HEK293 (cell line): ENCODE results near the gene PPP5C.
A peak's percentile ranks its signal among the peaks of the same experiment; 100 is the strongest.

Experiments used
- CTCF ChIA-PET: fragments of 350-600 bp; formaldehyde crosslinking; extraction: SDS; loops from one replicate; lab custom pipeline; 2021; ENCODE audit warnings: antibody characterized with exemption; lab: Yijun Ruan, JAX
- POLR2A ChIA-PET: fragments of 300-600 bp; formaldehyde crosslinking; extraction: SDS; loops from one replicate; lab custom pipeline; 2020; ENCODE audit warnings: antibody characterized with exemption, inconsistent platforms; lab: Yijun Ruan, JAX
- H3K27ac ChIP-seq: fragments of 200-500 bp; sonication (Bioruptor generic); 2 replicates; pipeline ENCODE4 v1.5.1; 2014; ENCODE audit warnings: low read depth, low read length, control low read depth, inconsistent platforms; ENCODE audit errors: extremely low read depth
- H3K36me3 ChIP-seq, 2 experiments: fragments of 200-500 bp in 1 of 2; sonication (Bioruptor generic) in 1 of 2; 1 replicate in 1 of 2; 2 replicates in 1 of 2; pipeline ENCODE4 v1.5.1; 2014 to 2017; ENCODE audit warnings: inconsistent platforms in 2 of 2, low read length in 2 of 2; ENCODE audit not compliant: control insufficient read depth in 2 of 2, insufficient read depth in 1 of 2
- H3K4me1 ChIP-seq: fragments of 200-500 bp; sonication (Bioruptor generic); 2 replicates; pipeline ENCODE4 v1.5.1; 2014; ENCODE audit warnings: mild to moderate bottlenecking, low read length, inconsistent platforms; ENCODE audit not compliant: control insufficient read depth, insufficient read depth
- H3K4me3 ChIP-seq: 2 replicates; pipeline ENCODE4 v1.5.1; 2011; ENCODE audit warnings: low read depth, mild to moderate bottlenecking, control low read depth, low read length, moderate library complexity
- H3K9me3 ChIP-seq: fragments of 200-500 bp; sonication (Bioruptor generic); 2 replicates; pipeline ENCODE4 v1.5.1; 2014; ENCODE audit warnings: low read depth, low read length, inconsistent platforms; ENCODE audit not compliant: control insufficient read depth, insufficient read depth
- ATF2 ChIP-seq: fragments of 450-650 bp; formaldehyde crosslinking; IDR thresholded peaks from 2 replicates; pipeline ENCODE4 v1.5.1; 2016; ENCODE audit warnings: missing biosample characterization, missing genetic modification characterization, low read depth
- CTCF ChIP-seq: fragments of 450-650 bp; formaldehyde crosslinking; IDR thresholded peaks from 2 replicates; pipeline ENCODE4 v1.5.1; 2016; ENCODE audit warnings: missing biosample characterization, missing genetic modification characterization
- FEZF1 ChIP-seq: fragments of 450-650 bp; formaldehyde crosslinking; IDR thresholded peaks from 2 replicates; pipeline ENCODE4 v1.5.1; 2016; ENCODE audit warnings: missing biosample characterization, missing genetic modification characterization
- REPIN1 ChIP-seq: fragments of 450-650 bp; formaldehyde crosslinking; IDR thresholded peaks from 2 replicates; pipeline ENCODE4 v1.5.1; 2017; ENCODE audit warnings: missing biosample characterization, missing genetic modification characterization, low read depth
- SP2 ChIP-seq: fragments of 450-650 bp; formaldehyde crosslinking; IDR thresholded peaks from 2 replicates; pipeline ENCODE4 v1.5.1; 2016; ENCODE audit warnings: missing biosample characterization, missing genetic modification characterization
- SP7 ChIP-seq: fragments of 450-650 bp; formaldehyde crosslinking; IDR thresholded peaks from 2 replicates; pipeline ENCODE4 v1.5.1; 2016; ENCODE audit warnings: missing biosample characterization, missing genetic modification characterization
- WT1 ChIP-seq: fragments of 450-650 bp; formaldehyde crosslinking; IDR thresholded peaks from 2 replicates; pipeline ENCODE4 v1.5.1; 2016; ENCODE audit warnings: missing biosample characterization, missing genetic modification characterization
- ZBTB1 ChIP-seq: fragments of 450-650 bp; formaldehyde crosslinking; IDR thresholded peaks from 2 replicates; pipeline ENCODE4 v1.5.1; 2016; ENCODE audit warnings: missing biosample characterization, missing genetic modification characterization
- ZBTB10 ChIP-seq: fragments of 450-650 bp; formaldehyde crosslinking; IDR thresholded peaks from 2 replicates; pipeline ENCODE4 v1.5.1; 2016; ENCODE audit warnings: missing biosample characterization, missing genetic modification characterization
- ZBTB11 ChIP-seq: fragments of 450-650 bp; formaldehyde crosslinking; conservative IDR thresholded peaks from 2 replicates; pipeline ENCODE4 v1.5.1; 2016; ENCODE audit warnings: low read depth, missing biosample characterization, missing genetic modification characterization
- ZBTB20 ChIP-seq: fragments of 450-650 bp; formaldehyde crosslinking; IDR thresholded peaks from 2 replicates; pipeline ENCODE4 v1.5.1; 2016; ENCODE audit warnings: missing biosample characterization, missing genetic modification characterization
- ZBTB26 ChIP-seq: fragments of 450-650 bp; formaldehyde crosslinking; optimal IDR thresholded peaks from 2 replicates; pipeline ENCODE3; 2016; ENCODE audit warnings: missing biosample characterization, mild to moderate bottlenecking, missing genetic modification characterization
- ZBTB44 ChIP-seq: fragments of 450-650 bp; IDR thresholded peaks from 2 replicates; pipeline ENCODE4 v1.5.1; 2018; ENCODE audit warnings: missing biosample characterization, mild to moderate bottlenecking, missing genetic modification characterization
- ZBTB48 ChIP-seq: fragments of 450-650 bp; formaldehyde crosslinking; IDR thresholded peaks from 2 replicates; pipeline ENCODE4 v1.5.1; 2016; ENCODE audit warnings: missing biosample characterization, missing genetic modification characterization
- ZFP69B ChIP-seq: fragments of 450-650 bp; formaldehyde crosslinking; IDR thresholded peaks from 2 replicates; pipeline ENCODE4 v1.5.1; 2016; ENCODE audit warnings: missing biosample characterization, missing genetic modification characterization
- ZNF335 ChIP-seq: fragments of 450-650 bp; formaldehyde crosslinking; conservative IDR thresholded peaks from 2 replicates; pipeline ENCODE4 v1.5.1; 2016; ENCODE audit warnings: missing biosample characterization, missing genetic modification characterization
- ZNF341 ChIP-seq: fragments of 450-650 bp; formaldehyde crosslinking; IDR thresholded peaks from 2 replicates; pipeline ENCODE4; 2016; ENCODE audit warnings: low read depth, missing biosample characterization, missing genetic modification characterization
- ZNF501 ChIP-seq: fragments of 450-650 bp; formaldehyde crosslinking; IDR thresholded peaks from 2 replicates; pipeline ENCODE4 v1.5.1; 2016; ENCODE audit warnings: missing biosample characterization, missing genetic modification characterization
- ZNF529 ChIP-seq: fragments of 450-650 bp; formaldehyde crosslinking; IDR thresholded peaks from 2 replicates; pipeline ENCODE4 v1.5.1; 2017; ENCODE audit warnings: missing genetic modification characterization, missing biosample characterization; ENCODE audit not compliant: insufficient replicate concordance
- ZNF837 ChIP-seq: fragments of 450-650 bp; formaldehyde crosslinking; IDR thresholded peaks from 2 replicates; pipeline ENCODE4 v1.5.1; 2016; ENCODE audit warnings: missing biosample characterization, missing genetic modification characterization
- ZSCAN23 ChIP-seq: fragments of 450-650 bp; formaldehyde crosslinking; IDR thresholded peaks from 2 replicates; pipeline ENCODE4 v1.5.1; 2016; ENCODE audit warnings: missing biosample characterization, missing genetic modification characterization
- ZSCAN5A ChIP-seq: fragments of 450-650 bp; formaldehyde crosslinking; IDR thresholded peaks from 2 replicates; pipeline ENCODE4 v1.5.1; 2016; ENCODE audit warnings: missing biosample characterization, missing genetic modification characterization

PPP5C gene

GRCh38 chr19:46346821-46347571, at the start of gene PPP5C:
Gene PPP5C, plus strand, starts transcription at chr19:46347087. Its CDS starts 10 bp downstream, at chr19:46347097.
- Histone ChIP-seq H3K9me3 (no peaks in the 10 kb centered on the region), H3K4me1 (peaks cover 19% of the 10 kb centered on the region), H3K4me3 (peak within 1 kb of the TSS; percentile 98), H3K27ac (peak within 1 kb of the TSS; percentile 93), H3K36me3 (peaks cover 5 to 29% of the 10 kb centered on the region in 2 experiments; a peak in 2 of 3 replicates)
- CTCF ChIA-PET, result interaction anchor here (0.5 to 3.1 kb wide), 44 partner anchors 9 to 1985 kb away, joined by 3 to 31 read pairs (median 4); no protein-coding TSS in a partner anchor
- POLR2A ChIA-PET, result interaction anchor here (0.6 to 1.1 kb wide), 5 partner anchors 10 to 90 kb away, joined by 3 to 8 read pairs (median 4); partner anchors contain the start of gene CCDC8
- TF ChIP-seq ZSCAN23 (tag by site-specific recombination) (0 out of 2 replicates have a peak, but pooled peaks have one; percentile 54), SP2 (0 out of 2 replicates have a peak, but pooled peaks have one; percentile 41), ZSCAN5A (peak; percentile 83; the same call in 1 of the 2 replicates), ZBTB48 (tag by site-specific recombination) (peak; percentile 86), ZNF529 (no peak), SP7 (tag by site-specific recombination) (peak; percentile 91), FEZF1 (0 out of 2 replicates have a peak, but pooled peaks have one; percentile 8), ATF2 (tag by site-specific recombination) (no peak), ZBTB26 (peak; percentile 76), ZBTB1 (tag by site-specific recombination) (0 out of 2 replicates have a peak, but pooled peaks have one; percentile 22), ZFP69B (tag by site-specific recombination) (peak; percentile 68; the same call in 1 of the 2 replicates), CTCF (peak; percentile 100), ZBTB20 (tag by site-specific recombination) (peak; percentile 43; the same call in 1 of the 2 replicates), ZBTB11 (tag by site-specific recombination) (peak; percentile 39; the same call in 1 of the 2 replicates), ZBTB10 (tag by site-specific recombination) (peak; percentile 98), WT1 (tag by site-specific recombination) (peak; percentile 59; the same call in 1 of the 2 replicates), ZNF837 (tag by site-specific recombination) (no peak), ZNF335 (tag by site-specific recombination) (peak; percentile 92), ZBTB44 (tag by site-specific recombination) (no peak), REPIN1 (tag by site-specific recombination) (peak; percentile 93; the same call in 1 of the 2 replicates), ZNF341 (no peak), ZNF501 (tag by site-specific recombination) (peak; percentile 88)
